AG04449 (cell line): Measurements from ENCODE around the gene CEP85L.

Experiments
- CTCF ChIA-PET: fragments of 350-600 bp; formaldehyde crosslinking; extraction: SDS; loops from one replicate; lab custom pipeline; 2021; ENCODE audit warnings: antibody characterized with exemption; lab: Yijun Ruan, JAX
- POLR2A ChIA-PET: fragments of 400-600, 350-600 bp; formaldehyde crosslinking; extraction: SDS; loops from one replicate; lab custom pipeline; 2020; ENCODE audit warnings: antibody characterized with exemption, inconsistent platforms; lab: Yijun Ruan, JAX
- DNase-seq: peaks from one replicate; pipeline ENCODE4 v3.0.0-alpha.2; 2010; ENCODE audit warnings: low read depth, low spot score
- H3K4me3 ChIP-seq: 2 replicates; pipeline ENCODE4 v1.5.1; 2011; ENCODE audit warnings: low read depth, mild to moderate bottlenecking, control low read depth, low read length
- TF ChIP-seq, protein P1 (sequence below): IDR thresholded peaks from one replicate; pipeline ENCODE4 v1.5.1; 2011; ENCODE audit warnings: mild to moderate bottlenecking, moderate library complexity, low read length, control low read depth, inconsistent platforms; ENCODE audit not compliant: insufficient read depth; ENCODE audit errors: missing control alignments

The CEP85L gene

GRCh38 chr6:118542184-118542952 is 109.0 kb downstream of the CEP85L start:
- no peak overlapping the region for H3K4me3 ChIP-seq
- DNase-seq = no peak
- POLR2A ChIA-PET = no interaction called here
- TF ChIP-seq, protein P1, sequence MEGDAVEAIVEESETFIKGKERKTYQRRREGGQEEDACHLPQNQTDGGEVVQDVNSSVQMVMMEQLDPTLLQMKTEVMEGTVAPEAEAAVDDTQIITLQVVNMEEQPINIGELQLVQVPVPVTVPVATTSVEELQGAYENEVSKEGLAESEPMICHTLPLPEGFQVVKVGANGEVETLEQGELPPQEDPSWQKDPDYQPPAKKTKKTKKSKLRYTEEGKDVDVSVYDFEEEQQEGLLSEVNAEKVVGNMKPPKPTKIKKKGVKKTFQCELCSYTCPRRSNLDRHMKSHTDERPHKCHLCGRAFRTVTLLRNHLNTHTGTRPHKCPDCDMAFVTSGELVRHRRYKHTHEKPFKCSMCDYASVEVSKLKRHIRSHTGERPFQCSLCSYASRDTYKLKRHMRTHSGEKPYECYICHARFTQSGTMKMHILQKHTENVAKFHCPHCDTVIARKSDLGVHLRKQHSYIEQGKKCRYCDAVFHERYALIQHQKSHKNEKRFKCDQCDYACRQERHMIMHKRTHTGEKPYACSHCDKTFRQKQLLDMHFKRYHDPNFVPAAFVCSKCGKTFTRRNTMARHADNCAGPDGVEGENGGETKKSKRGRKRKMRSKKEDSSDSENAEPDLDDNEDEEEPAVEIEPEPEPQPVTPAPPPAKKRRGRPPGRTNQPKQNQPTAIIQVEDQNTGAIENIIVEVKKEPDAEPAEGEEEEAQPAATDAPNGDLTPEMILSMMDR = no peak
- CTCF ChIA-PET = interaction anchor here (1.2 to 1.8 kb wide), 3 partner anchors 9 to 258 kb away, joined by 4 to 5 read pairs (median 4); no protein-coding TSS in a partner anchor

- POLR2A ChIA-PET = no interaction called here
- no peak for DNase-seq
- CTCF ChIA-PET = interaction anchor here (1.1 kb wide), 1 partner anchor 255 kb away, joined by 3 read pairs; no protein-coding TSS in a partner anchor
- H3K4me3 ChIP-seq = no peak overlapping the region
- TF ChIP-seq, protein P1 = no peak
Observed at GRCh38 chr6:118537574-118537973, 113.8 kb downstream of the CEP85L start.

DNA sequence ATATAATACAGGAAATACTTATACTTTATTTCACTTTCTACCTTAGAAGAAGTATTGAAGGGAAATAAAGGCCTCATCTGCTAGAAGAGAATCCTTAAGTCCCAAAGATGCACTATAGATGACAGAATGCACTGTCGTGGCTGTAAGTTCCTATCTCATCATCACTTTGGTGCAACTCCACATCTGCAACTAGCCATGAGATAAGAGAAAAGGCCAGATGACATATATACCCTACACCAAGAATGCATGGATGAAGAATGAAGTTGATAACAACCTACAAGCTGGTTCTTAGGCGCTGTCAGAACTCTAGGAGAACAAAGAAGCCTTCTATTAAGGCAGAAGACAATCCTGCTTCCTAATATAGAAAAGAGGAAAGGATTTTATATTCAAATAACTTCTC is 114.9 kb downstream of the CEP85L start:
- no peak overlapping the region for H3K4me3 ChIP-seq
- TF ChIP-seq, protein P1 = no peak
- no peak for DNase-seq
- ChIA-PET CTCF (no interaction called here), POLR2A (no interaction called here)

- ChIA-PET CTCF (interaction anchor here (1.0 kb wide), 1 partner anchor 45 kb away, joined by 4 read pairs; no protein-coding TSS in a partner anchor), POLR2A (no interaction called here)
- no peak overlapping the region for H3K4me3 ChIP-seq
- DNase-seq = no peak
- TF ChIP-seq, protein P1 = no peak
Observed at GRCh38 chr6:118535176-118535844, 116.1 kb downstream of the CEP85L start.

- DNase-seq = no peak
- ChIA-PET POLR2A (no interaction called here), CTCF (interaction anchor here (0.9 to 1.7 kb wide), 2 partner anchors 9 to 247 kb away, joined by 3 read pairs; no protein-coding TSS in a partner anchor)
- H3K4me3 ChIP-seq = no peak overlapping the region
- TF ChIP-seq, protein P1 = no peak
Observed at GRCh38 chr6:118530942-118531341, 120.4 kb downstream of the CEP85L start.

DNA sequence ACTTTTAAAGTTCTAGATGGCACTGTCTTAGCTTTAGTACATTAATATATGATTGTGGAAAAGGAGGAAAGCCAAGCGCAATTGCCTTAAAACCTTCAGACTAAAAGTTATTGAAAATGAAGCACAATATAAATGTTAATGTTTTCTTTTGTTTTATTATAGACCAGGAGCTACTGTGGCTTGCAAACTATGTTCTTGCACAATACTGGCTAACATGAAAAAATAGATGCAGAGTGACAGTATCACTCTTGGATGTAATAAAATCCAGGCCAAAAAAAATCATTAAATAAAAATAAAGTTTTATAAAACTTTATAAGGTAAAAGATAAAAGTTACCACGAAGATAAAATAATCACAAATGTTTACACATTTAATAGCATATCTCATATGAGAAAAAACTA is 121.6 kb downstream of the CEP85L start:
- TF ChIP-seq, protein P1 = no peak
- CTCF ChIA-PET = interaction anchor here (1.7 kb wide), 1 partner anchor 246 kb away, joined by 3 read pairs; no protein-coding TSS in a partner anchor
- POLR2A ChIA-PET = no interaction called here
- no peak for DNase-seq
- H3K4me3 ChIP-seq = no peak overlapping the region
